ENCODE measurements around the gene RSPRY1. TPM values are rescaled to one million over a fixed set of nuclear protein-coding genes. Genes with fewer than 3 reads are reported as not detected.

The RSPRY1 gene
- total and polyA plus RNA-seq, 2 donors from 2014 or later: 14.4 to 32.2 TPM

- FAIRE-seq (no peak), DNase-seq (peak in 2 of 5 donors; percentile 51 to 55)
- intact Hi-C loops (cut with DNase I): loop anchor here (5.0 kb wide), 1 partner anchor 80 kb away; no protein-coding TSS in a partner anchor
- no peaks in the 10 kb centered on the region for H3K9me3 ChIP-seq (ENCODE audit: control insufficient read depth in 2 of 3, insufficient read depth in 1 of 3, low read length in 3 of 3)
- H3K9ac ChIP-seq (ENCODE audit: low read length in 3 of 3): no peak overlapping the region
- TF ChIP-seq CTCF (IDR thresholded peaks at IDR 0.05; ENCODE audit: borderline replicate concordance, extremely low read depth, insufficient read depth): no peak
- no peak overlapping the region for H3K4me3 ChIP-seq (ENCODE audit: low read length in 3 of 3)
- peaks cover 5 to 7% (median 5%) of the 10 kb centered on the region in 3 donors for H3K4me1 ChIP-seq (ENCODE audit: control insufficient read depth in 2 of 3, insufficient read depth in 2 of 3, low read depth in 1 of 3, low read length in 3 of 3)
- peaks cover 4 to 46% (median 21%) of the 10 kb centered on the region in 3 donors for H3K36me3 ChIP-seq (ENCODE audit: control insufficient read depth in 2 of 3, insufficient read depth in 3 of 3, low read length in 3 of 3)
- H3K27ac ChIP-seq (ENCODE audit: low read depth in 2 of 2, low read length in 2 of 2): no peak overlapping the region
- no peaks in the 10 kb centered on the region for H3K27me3 ChIP-seq (ENCODE audit: control insufficient read depth, insufficient read depth, low read length)
These were observed 19.2 kb upstream of the RSPRY1 start for GRCh38 chr16:57166951-57167350.

- H3K4me3 ChIP-seq (ENCODE audit: low read length in 3 of 3): no peak overlapping the region
- intact Hi-C loops (cut with DNase I): loop anchor here (5.0 kb wide), 1 partner anchor 80 kb away; no protein-coding TSS in a partner anchor
- peak in 3 of 5 donors; percentile 50 to 89 (median 87) for DNase-seq
- no peaks in the 10 kb centered on the region for H3K9me3 ChIP-seq (ENCODE audit: control insufficient read depth in 2 of 3, insufficient read depth in 1 of 3, low read length in 3 of 3)
- H3K4me1 ChIP-seq (ENCODE audit: control insufficient read depth in 2 of 3, insufficient read depth in 2 of 3, low read depth in 1 of 3, low read length in 3 of 3): peaks cover 5 to 7% (median 5%) of the 10 kb centered on the region in 3 donors
- FAIRE-seq: no peak
- peaks cover 4 to 48% (median 25%) of the 10 kb centered on the region in 3 donors for H3K36me3 ChIP-seq (ENCODE audit: control insufficient read depth in 2 of 3, insufficient read depth in 3 of 3, low read length in 3 of 3)
- no peak overlapping the region for H3K27ac ChIP-seq (ENCODE audit: low read depth in 2 of 2, low read length in 2 of 2)
- no peaks in the 10 kb centered on the region for H3K27me3 ChIP-seq (ENCODE audit: control insufficient read depth, insufficient read depth, low read length)
- no peak for TF ChIP-seq CTCF (IDR thresholded peaks at IDR 0.05; ENCODE audit: borderline replicate concordance, extremely low read depth, insufficient read depth)
- no peak overlapping the region for H3K9ac ChIP-seq (ENCODE audit: low read length in 3 of 3)
These were observed 18.6 kb upstream of the RSPRY1 start for GRCh38 chr16:57167538-57167937.

GRCh38 chr16:57167953-57168352, 18.2 kb upstream of the RSPRY1 start:
- peak; percentile 56 for FAIRE-seq
- intact Hi-C loops (cut with DNase I): loop anchor here (5.0 kb wide), 1 partner anchor 81 kb away; no protein-coding TSS in a partner anchor
- no peaks in the 10 kb centered on the region for H3K27me3 ChIP-seq (ENCODE audit: control insufficient read depth, insufficient read depth, low read length)
- H3K36me3 ChIP-seq (ENCODE audit: control insufficient read depth in 2 of 3, insufficient read depth in 3 of 3, low read length in 3 of 3): peaks cover 4 to 51% (median 27%) of the 10 kb centered on the region in 3 donors
- TF ChIP-seq CTCF (IDR thresholded peaks at IDR 0.05; ENCODE audit: borderline replicate concordance, extremely low read depth, insufficient read depth): peak; percentile 63
- H3K4me3 ChIP-seq (ENCODE audit: low read length in 3 of 3): no peak overlapping the region
- H3K9ac ChIP-seq (ENCODE audit: low read length in 3 of 3): no peak overlapping the region
- no peak overlapping the region for H3K27ac ChIP-seq (ENCODE audit: low read depth in 2 of 2, low read length in 2 of 2)
- H3K4me1 ChIP-seq (ENCODE audit: control insufficient read depth in 2 of 3, insufficient read depth in 2 of 3, low read depth in 1 of 3, low read length in 3 of 3): peaks cover 5 to 7% (median 5%) of the 10 kb centered on the region in 3 donors
- H3K9me3 ChIP-seq (ENCODE audit: control insufficient read depth in 2 of 3, insufficient read depth in 1 of 3, low read length in 3 of 3): no peaks in the 10 kb centered on the region
- DNase-seq: peak in 2 of 5 donors; percentile 78 to 87
